Gastroesophageal sphincter (tissue), 4 donors: Measurements from ENCODE around the gene TRIML1. TPM values are rescaled to one million over a fixed set of nuclear protein-coding genes. Genes with fewer than 3 reads are reported as not detected.

ENCODE experiments used
- ATAC-seq: fragments of 150-250 bp; one replicate; pipeline ENCODE4 v1.9.1; 2016; ENCODE audit warnings: mild to moderate bottlenecking, moderate library complexity
- H3K27ac ChIP-seq, 4 donors: fragments of 200-600 bp; sonication (generic) in 3 of 4; 1 replicate in 3 of 4; 2 replicates in 1 of 4; pipeline ENCODE4 v1.5.1; 2016 to 2019
- H3K27me3 ChIP-seq: fragments of 200-600 bp; sonication (generic); one replicate; pipeline ENCODE4 v1.5.1; 2019
- H3K36me3 ChIP-seq, 2 donors: fragments of 200-600 bp; sonication (generic); one replicate each; pipeline ENCODE4 v1.5.1; 2019; ENCODE audit warnings: control low read depth in 1 of 2
- H3K4me1 ChIP-seq, 3 donors: fragments of 200-600 bp; sonication (generic); 1 replicate in 2 of 3; 2 replicates in 1 of 3; pipeline ENCODE4 v1.5.1; 2016 to 2019; ENCODE audit warnings: control low read depth in 2 of 3
- H3K4me3 ChIP-seq, 2 donors: fragments of 200-600 bp; sonication (generic); one replicate each; pipeline ENCODE4 v1.5.1; 2019; ENCODE audit warnings: mild to moderate bottlenecking in 1 of 2, moderate library complexity in 1 of 2
- H3K9me3 ChIP-seq, 3 donors: fragments of 200-600 bp; sonication (generic); one replicate each; pipeline ENCODE4 v1.5.1; 2017 to 2019; ENCODE audit warnings: control low read depth in 2 of 3
- CTCF ChIP-seq, 4 experiments: fragments of 200-600 bp in 2 of 4; fragments of 450-650 bp in 2 of 4; sonication (generic) in 1 of 4; IDR thresholded peaks; one replicate each; pipeline ENCODE4 v1.5.1; 2017 to 2019; ENCODE audit warnings: antibody characterized with exemption in 4 of 4, mild to moderate bottlenecking in 2 of 4, moderate library complexity in 2 of 4
- EP300 ChIP-seq: sonication (generic); formaldehyde crosslinking; IDR thresholded peaks from one replicate; pipeline ENCODE4 v1.6.1; 2017; ENCODE audit warnings: antibody characterized with exemption, mild to moderate bottlenecking
- POLR2A ChIP-seq, 2 donors: fragments of 450-650 bp; IDR thresholded peaks; one replicate each; pipeline ENCODE4 v1.6.1; 2017; ENCODE audit warnings: antibody characterized with exemption in 2 of 2, mild to moderate bottlenecking in 2 of 2, moderate library complexity in 1 of 2
- POLR2AphosphoS5 ChIP-seq: sonication (generic); formaldehyde crosslinking; IDR thresholded peaks from one replicate; pipeline ENCODE4 v1.6.1; 2017; ENCODE audit warnings: antibody characterized with exemption
- WGBS, 2 donors: methylation state at CpG; one replicate each; pipeline ENCODE4 v1.1.5; 2018; ENCODE audit warnings: low coverage in 1 of 2; 5-methylcytosine and 5-hydroxymethylcytosine counted together
- small RNA-seq, 4 donors: library from RNA; depleted of rRNA; stranded (forward); fragments of <200 nt; gene quantifications; one replicate each; pipeline ENCODE3, GENCODE V24; 2016
- total RNA-seq, 4 donors: library from RNA; depleted of rRNA; stranded (reverse); fragments of >200 nt; gene quantifications; one replicate each; pipeline ENCODE4 v1.1.0, GENCODE V29; 2016

The TRIML1 gene
- total RNA-seq, 4 donors from 2014 or later = not detected

GRCh38 chr4:188194421-188194820 lies 55.2 kb downstream of the TRIML1 start:
- H3K36me3 ChIP-seq = no peaks in the 10 kb centered on the region
- WGBS, 2 donors = 82 to 83% methylated on average over 3 of the region's 5 CpGs
- H3K9me3 ChIP-seq = no peaks in the 10 kb centered on the region
- TF ChIP-seq EP300 (no peak), POLR2A (IDR thresholded peaks at IDR 0.05) (no peak), POLR2AphosphoS5 (no peak), CTCF (IDR thresholded peaks at IDR 0.05) (no peak)
- peaks cover 0 to 7% (median 0%) of the 10 kb centered on the region in 3 donors for H3K4me1 ChIP-seq
- no peak for ATAC-seq
- H3K27ac ChIP-seq = no peak overlapping the region
- no peak overlapping the region for H3K4me3 ChIP-seq
- no peaks in the 10 kb centered on the region for H3K27me3 ChIP-seq

GRCh38 chr4:188195389-188195985 lies 56.2 kb downstream of the TRIML1 start:
- ATAC-seq = no peak
- TF ChIP-seq EP300 (no peak), POLR2AphosphoS5 (no peak), POLR2A (IDR thresholded peaks at IDR 0.05) (no peak)
- H3K9me3 ChIP-seq = no peaks in the 10 kb centered on the region
- H3K27ac ChIP-seq = no peak overlapping the region
- peaks cover 0 to 4% (median 0%) of the 10 kb centered on the region in 3 donors for H3K4me1 ChIP-seq
- 35 to 55% methylated on average over 6 to 7 of the region's 8 CpGs for WGBS, 2 donors
- no peaks in the 10 kb centered on the region for H3K27me3 ChIP-seq
- no peaks in the 10 kb centered on the region for H3K36me3 ChIP-seq
- no peak overlapping the region for H3K4me3 ChIP-seq

GRCh38 chr4:188196134-188196735 lies 57.0 kb downstream of the TRIML1 start:
- Histone ChIP-seq H3K36me3 (no peaks in the 10 kb centered on the region), H3K9me3 (no peaks in the 10 kb centered on the region), H3K4me3 (no peak overlapping the region), H3K27ac (no peak overlapping the region), H3K4me1 (no peaks in the 10 kb centered on the region), H3K27me3 (no peaks in the 10 kb centered on the region)
- no peak for TF ChIP-seq CTCF (IDR thresholded peaks at IDR 0.05)
- TF ChIP-seq POLR2A (IDR thresholded peaks at IDR 0.05) = no peak
- no peak for TF ChIP-seq EP300
- no peak for TF ChIP-seq POLR2AphosphoS5
- WGBS, 2 donors = 23 to 30% methylated on average over 2 to 4 of the region's 13 CpGs
- ATAC-seq = no peak

Small RNAs within 50 kb of the gene (small RNA-seq; reads per million reads assigned to genes)
- gene RNU6-173P = 0 reads per million in 4 donors

Other genes starting within 250 kb of the TRIML1 start
- not detected for gene ZFP42, start 143.7 kb upstream of the TRIML1 start, total RNA-seq
- gene TRIML2, start 29.8 kb upstream of the TRIML1 start, total RNA-seq = under 1 TPM in 1 of 4 donors, not detected in 3; 0.40 TPM